RWPE2 (cell line): ENCODE measurements around the gene ARHGAP36.

Experiments
- ATAC-seq: fragments of 200-7000 bp; cut with Tn5 transposase; 3 replicates; pipeline ENCODE4 v1.9.1; 2021; ENCODE audit warnings: low read depth
- DNase-seq: peaks from one replicate; pipeline ENCODE4 v3.0.0-alpha.2; 2020; ENCODE audit warnings: low spot score
- H3K27ac ChIP-seq: fragments of 450-650 bp; 2 replicates; pipeline ENCODE4 v1.5.1; 2017; ENCODE audit warnings: mild to moderate bottlenecking; ENCODE audit not compliant: poor library complexity, severe bottlenecking
- H3K27me3 ChIP-seq: fragments of 250-450 bp; sonication (Bioruptor Pico); 2 replicates; pipeline ENCODE4 v1.5.1; 2021; ENCODE audit warnings: mild to moderate bottlenecking, moderate library complexity; ENCODE audit not compliant: insufficient read depth, poor library complexity, severe bottlenecking
- H3K36me3 ChIP-seq: fragments of 250-450 bp; sonication (Bioruptor Pico); 2 replicates; pipeline ENCODE4 v1.5.1; 2020; ENCODE audit warnings: low read depth, mild to moderate bottlenecking, moderate library complexity
- H3K4me1 ChIP-seq: fragments of 250-450 bp; sonication (Bioruptor Pico); 2 replicates; pipeline ENCODE4 v1.5.1; 2021; ENCODE audit warnings: mild to moderate bottlenecking, moderate library complexity; ENCODE audit not compliant: insufficient read depth, poor library complexity, severe bottlenecking
- H3K4me3 ChIP-seq: fragments of 250-450 bp; sonication (Bioruptor Pico); 2 replicates; pipeline ENCODE4 v1.5.1; 2021; ENCODE audit warnings: mild to moderate bottlenecking, moderate library complexity; ENCODE audit not compliant: severe bottlenecking
- H3K9me3 ChIP-seq: fragments of 250-450 bp; sonication (Bioruptor Pico); 2 replicates; pipeline ENCODE4 v1.5.1; 2021; ENCODE audit warnings: mild to moderate bottlenecking, moderate library complexity; ENCODE audit not compliant: severe bottlenecking
- CTCF ChIP-seq: fragments of 450-650 bp; IDR thresholded peaks from one replicate; pipeline ENCODE4 v1.5.1; 2017; ENCODE audit warnings: mild to moderate bottlenecking, moderate library complexity; ENCODE audit not compliant: poor library complexity, severe bottlenecking

ARHGAP36 gene

DNA sequence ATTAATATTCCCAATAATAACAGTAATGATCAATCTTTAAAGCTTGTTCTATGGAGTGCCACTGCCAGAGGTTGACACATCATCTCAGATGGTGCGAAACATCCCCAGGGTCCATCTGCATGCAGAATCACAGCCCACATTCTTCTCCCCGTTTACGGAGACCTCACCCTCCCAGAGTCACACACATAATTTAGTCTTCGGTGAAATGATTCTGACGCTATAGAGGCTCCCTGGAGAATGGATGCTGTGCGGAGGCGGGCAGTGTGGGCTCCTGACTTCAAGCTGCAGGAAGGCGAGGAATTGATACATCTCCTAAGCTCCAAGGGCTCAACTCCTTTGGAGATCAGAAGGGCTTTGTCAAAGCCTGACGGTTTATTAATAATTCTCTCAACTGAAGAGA is 11.0 kb upstream of the ARHGAP36 start:
- ATAC-seq = no peak

DNA sequence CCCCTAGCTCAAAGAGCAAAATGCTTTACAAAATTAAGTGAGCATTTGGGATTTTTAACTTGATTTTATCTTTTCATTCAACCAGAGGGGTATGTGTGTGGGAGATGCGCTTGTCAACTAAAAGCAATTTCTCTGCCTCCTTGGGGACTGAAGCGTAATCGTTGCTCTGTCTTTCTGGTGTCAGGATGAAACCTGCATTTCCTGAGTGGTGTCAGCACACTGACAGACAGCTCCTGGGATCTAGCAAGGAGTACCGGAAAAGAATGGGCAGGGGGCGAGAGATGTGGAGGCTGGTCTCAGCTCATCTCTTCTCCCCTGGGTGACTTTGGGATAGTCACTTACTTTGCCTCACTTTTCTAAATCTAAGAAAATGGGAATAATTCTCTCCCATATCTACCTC is 5.1 kb upstream of the ARHGAP36 start:
- DNase-seq = no peak
- ATAC-seq = no peak
- peaks cover 3% of the 10 kb centered on the region for H3K27me3 ChIP-seq
- H3K9me3 ChIP-seq = no peaks in the 10 kb centered on the region
- H3K27ac ChIP-seq = no peak overlapping the region
- no peaks in the 10 kb centered on the region for H3K36me3 ChIP-seq
- no peak for TF ChIP-seq CTCF
- no peaks in the 10 kb centered on the region for H3K4me1 ChIP-seq
- H3K4me3 ChIP-seq = no peak overlapping the region

More for the DNA sequence above, 11.0 kb upstream of the ARHGAP36 start:
- no peak for TF ChIP-seq CTCF
- H3K27ac ChIP-seq = no peak overlapping the region
- H3K9me3 ChIP-seq = no peaks in the 10 kb centered on the region
- no peak for DNase-seq
- H3K27me3 ChIP-seq = no peaks in the 10 kb centered on the region
- H3K4me3 ChIP-seq = no peak overlapping the region
- no peaks in the 10 kb centered on the region for H3K36me3 ChIP-seq
- H3K4me1 ChIP-seq = no peaks in the 10 kb centered on the region

DNA sequence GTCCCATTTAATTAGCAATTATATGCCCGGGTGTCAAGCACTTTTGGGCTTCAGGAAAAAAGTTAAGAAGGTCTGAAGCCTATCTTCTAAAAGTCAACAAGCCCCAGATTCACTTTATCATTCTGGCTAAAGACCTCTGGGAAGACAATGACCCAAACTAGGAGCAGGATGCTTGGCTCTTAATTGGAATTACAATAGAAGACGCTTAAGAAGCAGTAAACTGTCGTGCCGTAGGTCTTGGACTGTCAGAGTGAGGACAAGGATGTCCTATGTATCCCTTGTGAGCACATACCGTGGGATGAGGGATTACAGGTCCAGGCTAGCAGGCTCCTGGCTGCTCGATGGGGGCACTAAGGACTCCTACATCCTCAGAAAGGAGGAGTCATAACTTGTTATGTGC is 3.2 kb upstream of the ARHGAP36 start:
- Histone ChIP-seq H3K4me3 (no peak overlapping the region), H3K27ac (no peak overlapping the region), H3K9me3 (no peaks in the 10 kb centered on the region), H3K4me1 (no peaks in the 10 kb centered on the region), H3K27me3 (peaks cover 3% of the 10 kb centered on the region), H3K36me3 (no peaks in the 10 kb centered on the region)
- ATAC-seq = no peak
- TF ChIP-seq CTCF = no peak
- DNase-seq = no peak

DNA sequence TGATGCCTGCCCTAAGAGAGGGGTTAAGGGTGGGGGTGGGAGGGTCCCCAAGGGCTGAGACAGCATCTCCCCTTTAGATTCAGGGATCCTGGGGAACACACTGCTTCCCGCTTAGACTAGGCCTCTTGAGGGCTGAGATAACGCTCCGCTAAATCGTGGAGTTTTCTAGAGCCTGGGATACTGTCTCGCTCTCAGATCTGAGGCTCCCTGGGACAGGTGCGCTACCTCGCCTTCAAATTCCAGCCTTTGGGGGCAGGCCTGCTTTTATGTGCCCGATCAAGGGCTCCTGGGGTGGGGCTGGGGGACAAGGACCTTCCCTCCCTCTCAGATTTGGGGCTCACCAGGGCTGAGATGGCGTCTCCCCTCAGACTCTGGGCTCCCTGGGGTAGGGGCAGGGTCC is 440 bp upstream of the ARHGAP36 start:
- ATAC-seq (no peak), DNase-seq (no peak)
- no peak for TF ChIP-seq CTCF
- Histone ChIP-seq H3K36me3 (no peaks in the 10 kb centered on the region), H3K4me1 (no peaks in the 10 kb centered on the region), H3K4me3 (no peak overlapping the region), H3K27ac (no peak overlapping the region), H3K9me3 (no peaks in the 10 kb centered on the region), H3K27me3 (peaks cover 3% of the 10 kb centered on the region)

- Histone ChIP-seq H3K27ac (no peak overlapping the region), H3K4me3 (no peak overlapping the region), H3K27me3 (peaks cover 3% of the 10 kb centered on the region), H3K4me1 (no peaks in the 10 kb centered on the region), H3K9me3 (no peaks in the 10 kb centered on the region), H3K36me3 (no peaks in the 10 kb centered on the region)
- no peak for ATAC-seq
- TF ChIP-seq CTCF = no peak
- DNase-seq = no peak
Measured at GRCh38 chrX:131059246-131059645, 1.1 kb downstream of the ARHGAP36 start.
